GM12872 (cell line): ENCODE results near the gene TM7SF2.

Experiments used
- CTCF ChIP-seq: IDR thresholded peaks from 3 replicates; pipeline ENCODE4 v1.5.1; 2011; ENCODE audit warnings: low read depth, mild to moderate bottlenecking, low read length, moderate library complexity; ENCODE audit not compliant: insufficient read depth

TM7SF2 gene

GRCh38 chr11:65083834-65084597, 27.7 kb upstream of the TM7SF2 start, which contains the start of the genes CDCA5 and ZFPL1:
CDCA5 (minus strand) TSS chr11:65084040; CDS start chr11:65083978, 62 bp downstream.
ZFPL1 (plus strand) TSS chr11:65084222; CDS start chr11:65084699, 477 bp downstream.
- TF ChIP-seq CTCF: no peak

GRCh38 chr11:65084598-65085375, 26.9 kb upstream of the TM7SF2 start:
- no peak for TF ChIP-seq CTCF

- TF ChIP-seq CTCF: no peak
These were observed 26.2 kb upstream of the TM7SF2 start for GRCh38 chr11:65085446-65085845.

GRCh38 chr11:65086809-65087208, 24.9 kb upstream of the TM7SF2 start:
- TF ChIP-seq CTCF: no peak

- no peak for TF ChIP-seq CTCF
These were observed 24.5 kb upstream of the TM7SF2 start for GRCh38 chr11:65087216-65087615.

- TF ChIP-seq CTCF: no peak
These were observed 23.8 kb upstream of the TM7SF2 start for GRCh38 chr11:65087827-65088226.

- TF ChIP-seq CTCF: no peak
These were observed 22.1 kb upstream of the TM7SF2 start for GRCh38 chr11:65089621-65090020.
